Measurements from ENCODE around the gene PTCD3. TPM values are rescaled to one million over a fixed set of nuclear protein-coding genes. Genes with fewer than 3 reads are reported as not detected.

Gene PTCD3
- polyA plus RNA-seq, 1 donor from 2014 or later: 214 TPM

DNA sequence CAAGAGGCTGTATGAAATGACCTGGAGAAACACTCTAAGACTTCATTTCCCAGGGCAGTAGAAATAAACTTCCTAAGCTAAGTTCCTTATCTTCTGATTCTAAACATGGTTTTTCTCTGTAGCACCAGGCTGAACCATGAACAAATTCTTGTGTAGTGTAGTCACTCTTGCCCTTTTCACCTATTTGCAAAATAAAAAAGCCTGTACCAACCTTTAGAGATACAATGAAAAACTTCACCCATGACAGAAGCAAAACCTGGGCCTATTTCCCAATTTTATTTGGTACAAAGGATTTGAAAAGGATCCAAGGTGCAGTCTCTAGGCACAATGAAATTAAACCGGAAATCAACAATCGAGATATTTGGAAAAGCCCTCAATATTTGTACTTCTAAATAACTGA lies 44.0 kb upstream of the PTCD3 start:
- Histone ChIP-seq H3K27ac (ENCODE audit: low read length) (no peak overlapping the region), H3K4me3 (ENCODE audit: low read length) (no peak overlapping the region), H3K4me2 (ENCODE audit: low read length) (no peak overlapping the region), H2AFZ (ENCODE audit: low read depth, low read length) (no peak overlapping the region), H3K79me2 (replicated peaks; ENCODE audit: insufficient read depth, low read length) (no peaks in the 10 kb centered on the region), H3K9ac (ENCODE audit: low read length) (no peak overlapping the region), H3F3A (ENCODE audit: insufficient read depth, low read length, poor library complexity, severe bottlenecking) (no peaks in the 10 kb centered on the region), H3K9me2 (ENCODE audit: insufficient read depth, low read length) (no peaks in the 10 kb centered on the region), H3K9me3 (ENCODE audit: low read length) (peaks cover 5% of the 10 kb centered on the region), H4K20me1 (ENCODE audit: insufficient read depth) (no peaks in the 10 kb centered on the region), H3K27me3 (ENCODE audit: insufficient read depth, low read depth, low read length) (no peaks in the 10 kb centered on the region), H3K36me3 (ENCODE audit: insufficient read depth, low read length) (peaks cover 10% of the 10 kb centered on the region)
- TF ChIP-seq MXI1 (conservative IDR thresholded peaks at IDR 0.05; ENCODE audit: poor library complexity, severe bottlenecking) (no peak), RAD21 (conservative IDR thresholded peaks at IDR 0.05) (no peak), EZH2 (IDR thresholded peaks at IDR 0.05; ENCODE audit: borderline replicate concordance, insufficient read depth, low read length, poor library complexity, severe bottlenecking) (no peak), EP300 (conservative IDR thresholded peaks at IDR 0.05; ENCODE audit: poor library complexity, severe bottlenecking) (no peak), SMC3 (conservative IDR thresholded peaks at IDR 0.05; ENCODE audit: poor library complexity) (no peak), POLR2AphosphoS5 (IDR thresholded peaks at IDR 0.05) (no peak), TAF1 (IDR thresholded peaks at IDR 0.05; ENCODE audit: low read depth) (no peak)
- TF ChIP-seq, protein P1, sequence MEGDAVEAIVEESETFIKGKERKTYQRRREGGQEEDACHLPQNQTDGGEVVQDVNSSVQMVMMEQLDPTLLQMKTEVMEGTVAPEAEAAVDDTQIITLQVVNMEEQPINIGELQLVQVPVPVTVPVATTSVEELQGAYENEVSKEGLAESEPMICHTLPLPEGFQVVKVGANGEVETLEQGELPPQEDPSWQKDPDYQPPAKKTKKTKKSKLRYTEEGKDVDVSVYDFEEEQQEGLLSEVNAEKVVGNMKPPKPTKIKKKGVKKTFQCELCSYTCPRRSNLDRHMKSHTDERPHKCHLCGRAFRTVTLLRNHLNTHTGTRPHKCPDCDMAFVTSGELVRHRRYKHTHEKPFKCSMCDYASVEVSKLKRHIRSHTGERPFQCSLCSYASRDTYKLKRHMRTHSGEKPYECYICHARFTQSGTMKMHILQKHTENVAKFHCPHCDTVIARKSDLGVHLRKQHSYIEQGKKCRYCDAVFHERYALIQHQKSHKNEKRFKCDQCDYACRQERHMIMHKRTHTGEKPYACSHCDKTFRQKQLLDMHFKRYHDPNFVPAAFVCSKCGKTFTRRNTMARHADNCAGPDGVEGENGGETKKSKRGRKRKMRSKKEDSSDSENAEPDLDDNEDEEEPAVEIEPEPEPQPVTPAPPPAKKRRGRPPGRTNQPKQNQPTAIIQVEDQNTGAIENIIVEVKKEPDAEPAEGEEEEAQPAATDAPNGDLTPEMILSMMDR (IDR thresholded peaks at IDR 0.05; ENCODE audit: poor library complexity, severe bottlenecking): no peak
- TF ChIP-seq, protein P2, sequence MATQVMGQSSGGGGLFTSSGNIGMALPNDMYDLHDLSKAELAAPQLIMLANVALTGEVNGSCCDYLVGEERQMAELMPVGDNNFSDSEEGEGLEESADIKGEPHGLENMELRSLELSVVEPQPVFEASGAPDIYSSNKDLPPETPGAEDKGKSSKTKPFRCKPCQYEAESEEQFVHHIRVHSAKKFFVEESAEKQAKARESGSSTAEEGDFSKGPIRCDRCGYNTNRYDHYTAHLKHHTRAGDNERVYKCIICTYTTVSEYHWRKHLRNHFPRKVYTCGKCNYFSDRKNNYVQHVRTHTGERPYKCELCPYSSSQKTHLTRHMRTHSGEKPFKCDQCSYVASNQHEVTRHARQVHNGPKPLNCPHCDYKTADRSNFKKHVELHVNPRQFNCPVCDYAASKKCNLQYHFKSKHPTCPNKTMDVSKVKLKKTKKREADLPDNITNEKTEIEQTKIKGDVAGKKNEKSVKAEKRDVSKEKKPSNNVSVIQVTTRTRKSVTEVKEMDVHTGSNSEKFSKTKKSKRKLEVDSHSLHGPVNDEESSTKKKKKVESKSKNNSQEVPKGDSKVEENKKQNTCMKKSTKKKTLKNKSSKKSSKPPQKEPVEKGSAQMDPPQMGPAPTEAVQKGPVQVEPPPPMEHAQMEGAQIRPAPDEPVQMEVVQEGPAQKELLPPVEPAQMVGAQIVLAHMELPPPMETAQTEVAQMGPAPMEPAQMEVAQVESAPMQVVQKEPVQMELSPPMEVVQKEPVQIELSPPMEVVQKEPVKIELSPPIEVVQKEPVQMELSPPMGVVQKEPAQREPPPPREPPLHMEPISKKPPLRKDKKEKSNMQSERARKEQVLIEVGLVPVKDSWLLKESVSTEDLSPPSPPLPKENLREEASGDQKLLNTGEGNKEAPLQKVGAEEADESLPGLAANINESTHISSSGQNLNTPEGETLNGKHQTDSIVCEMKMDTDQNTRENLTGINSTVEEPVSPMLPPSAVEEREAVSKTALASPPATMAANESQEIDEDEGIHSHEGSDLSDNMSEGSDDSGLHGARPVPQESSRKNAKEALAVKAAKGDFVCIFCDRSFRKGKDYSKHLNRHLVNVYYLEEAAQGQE (IDR thresholded peaks at IDR 0.05; ENCODE audit: borderline replicate concordance): no peak

DNA sequence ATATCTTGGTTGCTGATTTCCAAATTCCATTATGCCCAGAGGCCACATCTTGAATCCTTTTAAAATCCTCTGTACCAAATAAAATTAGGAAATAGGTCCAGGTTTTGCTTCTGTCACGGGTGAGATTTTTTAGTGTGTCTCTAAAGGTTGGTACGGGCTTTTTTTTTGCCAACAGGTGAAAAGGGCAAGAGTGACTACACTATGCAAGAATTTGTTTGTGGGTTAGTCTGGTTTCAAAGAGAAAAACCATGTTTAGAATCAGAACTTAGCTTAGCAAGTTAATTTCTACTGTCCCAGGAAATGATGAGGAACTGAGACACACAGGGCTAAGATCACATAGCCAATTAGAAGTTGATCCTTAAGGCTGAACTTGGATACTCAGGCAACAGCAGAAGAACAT lies 42.0 kb upstream of the PTCD3 start:
- H3K27ac ChIP-seq (ENCODE audit: low read length): no peak overlapping the region
- no peak overlapping the region for H3K4me3 ChIP-seq (ENCODE audit: low read length)
- H3K27me3 ChIP-seq (ENCODE audit: insufficient read depth, low read depth, low read length): no peaks in the 10 kb centered on the region
- TF ChIP-seq EZH2 (IDR thresholded peaks at IDR 0.05; ENCODE audit: borderline replicate concordance, insufficient read depth, low read length, poor library complexity, severe bottlenecking) (no peak), RAD21 (conservative IDR thresholded peaks at IDR 0.05) (no peak), EP300 (conservative IDR thresholded peaks at IDR 0.05; ENCODE audit: poor library complexity, severe bottlenecking) (no peak), POLR2AphosphoS5 (IDR thresholded peaks at IDR 0.05) (no peak), SMC3 (conservative IDR thresholded peaks at IDR 0.05; ENCODE audit: poor library complexity) (no peak)
- TF ChIP-seq, protein P1 (IDR thresholded peaks at IDR 0.05; ENCODE audit: poor library complexity, severe bottlenecking): no peak
- no peaks in the 10 kb centered on the region for H3F3A ChIP-seq (ENCODE audit: insufficient read depth, low read length, poor library complexity, severe bottlenecking)
- H3K9me3 ChIP-seq (ENCODE audit: low read length): peaks cover 5% of the 10 kb centered on the region
- no peaks in the 10 kb centered on the region for H4K20me1 ChIP-seq (ENCODE audit: insufficient read depth)
- peaks cover 10% of the 10 kb centered on the region for H3K36me3 ChIP-seq (ENCODE audit: insufficient read depth, low read length)
- no peaks in the 10 kb centered on the region for H3K79me2 ChIP-seq (replicated peaks; ENCODE audit: insufficient read depth, low read length)
- H3K4me2 ChIP-seq (ENCODE audit: low read length): no peak overlapping the region
- H2AFZ ChIP-seq (ENCODE audit: low read depth, low read length): no peak overlapping the region
- no peak overlapping the region for H3K9ac ChIP-seq (ENCODE audit: low read length)
- H3K9me2 ChIP-seq (ENCODE audit: insufficient read depth, low read length): no peaks in the 10 kb centered on the region
